Gastrocnemius medialis (tissue), 4 donors: Measurements from ENCODE around the gene ASTN2.

ENCODE experiments used
- CTCF ChIP-seq, 5 experiments: fragments of 450-650 bp in 3 of 5; fragments of 200-600 bp in 2 of 5; sonication (generic) in 2 of 5; IDR thresholded peaks in 4 of 5; conservative IDR thresholded peaks in 1 of 5; 1 replicate in 4 of 5; 2 replicates in 1 of 5; pipeline ENCODE4 v1.5.1; 2016 to 2019; ENCODE audit warnings: antibody characterized with exemption in 5 of 5, mild to moderate bottlenecking in 3 of 5, moderate library complexity in 3 of 5
- POLR2A ChIP-seq, 2 donors: fragments of 450-650 bp; IDR thresholded peaks; one replicate each; pipeline ENCODE4 v1.6.1; 2017; ENCODE audit warnings: antibody characterized with exemption in 2 of 2, mild to moderate bottlenecking in 2 of 2, moderate library complexity in 2 of 2

- TF ChIP-seq POLR2A (IDR thresholded peaks at IDR 0.05) (no peak), CTCF (IDR thresholded peaks at IDR 0.05 in 4 of 5, conservative IDR thresholded peaks at IDR 0.05 in 1 of 5) (no peak)
Observed at GRCh38 chr9:117214416-117214815, 200.4 kb downstream of the ASTN2 start.
